ENCODE data around the gene TNFRSF25. TPM values are rescaled to one million over a fixed set of nuclear protein-coding genes. Genes with fewer than 3 reads are reported as not detected.

TNFRSF25 gene
- total and polyA plus RNA-seq, 2 of the 8 experiments (the other 6 are each of a cell fraction or from before 2014, with no cell fraction given), result 10.7 to 19.5 TPM

- no peak overlapping the region; the same call in 1 of the 2 replicates for H2BK12ac ChIP-seq (ENCODE audit: low read depth, low read length)
- TF ChIP-seq MAFK (IDR thresholded peaks at IDR 0.05; ENCODE audit: low read depth, low read length) (no peak), SIN3A (conservative IDR thresholded peaks at IDR 0.05 in 1 of 2, IDR thresholded peaks at IDR 0.05 in 1 of 2; ENCODE audit: low read depth in 1 of 2, low read length in 2 of 2) (peak in 1 of 2 experiments; percentile 48; a peak in 1 of 4 replicates), YY1 (IDR thresholded peaks at IDR 0.05; ENCODE audit: low read depth, low read length) (peak; percentile 68; the same call in 1 of the 2 replicates), GABPA (IDR thresholded peaks at IDR 0.05; ENCODE audit: borderline replicate concordance, insufficient read depth, low read length) (peak; percentile 35; the same call in 1 of the 2 replicates), RBBP5 (IDR thresholded peaks at IDR 0.05; ENCODE audit: borderline replicate concordance, low read depth, low read length) (no peak), RAD21 (IDR thresholded peaks at IDR 0.05 in 1 of 2, conservative IDR thresholded peaks at IDR 0.05 in 1 of 2; ENCODE audit: low read depth in 2 of 2, low read length in 2 of 2) (peak; percentile 79 to 81), POU5F1 (IDR thresholded peaks at IDR 0.05; ENCODE audit: low read depth, low read length) (no peak), CTCF (IDR thresholded peaks at IDR 0.05; ENCODE audit: control extremely low read depth in 1 of 3, insufficient read depth in 1 of 3, low read depth in 1 of 3, low read length in 3 of 3) (peak; percentile 90 to 97 (median 96)), SUZ12 (IDR thresholded peaks at IDR 0.05; ENCODE audit: low read length) (no peak)
- no peak overlapping the region for H3K4me2 ChIP-seq (ENCODE audit: insufficient read depth in 1 of 2, low read depth in 2 of 2, low read length in 2 of 2)
- no peak overlapping the region for H2BK20ac ChIP-seq (ENCODE audit: low read length)
- peaks cover 3 to 11% (median 4%) of the 10 kb centered on the region in 4 experiments for H3K4me1 ChIP-seq (replicated peaks in 1 of 4; ENCODE audit: control insufficient read depth in 3 of 4, insufficient read depth in 4 of 4, low read length in 3 of 4)
- H4K5ac ChIP-seq (ENCODE audit: insufficient read length, low read depth, low read length), result no peak overlapping the region
- ChIA-PET POLR2A (ENCODE audit: partially characterized antibody) (interaction anchor here (0.6 to 4.4 kb wide), 6 partner anchors 12 to 196 kb away, joined by 3 to 15 read pairs (median 3); no protein-coding TSS in a partner anchor), CTCF (ENCODE audit: partially characterized antibody) (interaction anchor here (0.6 to 18.8 kb wide), 53 partner anchors 8 to 495 kb away, joined by 3 to 321 read pairs (median 6); partner anchors contain the start of genes ESPN, HES2, PLEKHG5 and TNFRSF25)
- no peak overlapping the region for H3K27ac ChIP-seq (ENCODE audit: low read depth, low read length)
- FAIRE-seq (peak; percentile 80), DNase-seq (ENCODE audit: low read depth in 1 of 2, low spot score in 2 of 2) (peak; percentile 84 to 91)
- H3K9ac ChIP-seq (replicated peaks in 1 of 4; ENCODE audit: extremely low read depth in 1 of 4, low read depth in 3 of 4, low read length in 3 of 4), result no peak overlapping the region
- no peak overlapping the region for H4K8ac ChIP-seq (ENCODE audit: extremely low read depth, insufficient read depth, low read length)
- peaks cover 3% of the 10 kb centered on the region; the same call in 1 of the 2 replicates for H3K23me2 ChIP-seq (ENCODE audit: low read depth, low read length)
- no peak overlapping the region for H3K18ac ChIP-seq (ENCODE audit: extremely low read depth, low read length)
- H3K14ac ChIP-seq (ENCODE audit: insufficient read length), result no peak overlapping the region
- H3K56ac ChIP-seq (replicated peaks; ENCODE audit: insufficient read length, low read depth, low read length), result no peak overlapping the region
- H2BK120ac ChIP-seq (replicated peaks; ENCODE audit: low read depth, low read length), result no peak overlapping the region
- no peak overlapping the region for H4K91ac ChIP-seq (replicated peaks; ENCODE audit: insufficient read length, low read length)
- H4K20me1 ChIP-seq (replicated peaks in 1 of 2; ENCODE audit: control insufficient read depth in 1 of 2, insufficient read depth in 2 of 2, low read length in 2 of 2), result no peaks in the 10 kb centered on the region
- peaks cover 0 to 20% (median 12%) of the 10 kb centered on the region in 4 experiments; a peak in 5 of 7 replicates for H3K27me3 ChIP-seq (replicated peaks in 1 of 4; ENCODE audit: control insufficient read depth in 3 of 4, extremely low read depth in 1 of 4, insufficient read depth in 3 of 4, low read length in 3 of 4)
- 34% methylated on average over 5 of the region's 5 CpGs; no CpG with 5 or more reads in 1 of the 2 experiments for WGBS, 2 experiments (ENCODE audit: extremely low coverage in 1 of 2, insufficient coverage in 1 of 2, insufficient read length in 1 of 2, insufficient replicate concordance in 2 of 2, low coverage in 1 of 2, low lambda C conversion rate in 2 of 2, missing lambda C conversion rate in 1 of 2)
- no peak overlapping the region for H2BK15ac ChIP-seq (ENCODE audit: low read length)
- H3K23ac ChIP-seq (ENCODE audit: insufficient read length), result no peak overlapping the region
- H3K36me3 ChIP-seq (ENCODE audit: control insufficient read depth in 2 of 4, insufficient read depth in 4 of 4, low read length in 3 of 4), result no peaks in the 10 kb centered on the region
- no peak overlapping the region for H3K4me3 ChIP-seq (ENCODE audit: extremely low read depth in 1 of 4, insufficient read depth in 2 of 4, low read depth in 3 of 4, low read length in 4 of 4)
- H3K79me2 ChIP-seq (ENCODE audit: control insufficient read depth in 1 of 2, insufficient read depth in 2 of 2, low read length in 2 of 2), result no peaks in the 10 kb centered on the region
- no peaks in the 10 kb centered on the region for H3K79me1 ChIP-seq (ENCODE audit: low read depth, low read length)
- H2AK5ac ChIP-seq (ENCODE audit: low read depth, low read length), result no peak overlapping the region
- no peaks in the 10 kb centered on the region for H3K9me3 ChIP-seq (ENCODE audit: insufficient read depth in 2 of 2, low read depth in 1 of 2, low read length in 1 of 2)
- no peak overlapping the region for H2BK5ac ChIP-seq (ENCODE audit: low read depth, low read length)
- no peak overlapping the region for H3K4ac ChIP-seq (replicated peaks; ENCODE audit: insufficient read length, low read depth, low read length)
- H2AFZ ChIP-seq (ENCODE audit: low read length), result no peak overlapping the region
Observed at GRCh38 chr1:6438047-6438525, 27.9 kb downstream of the TNFRSF25 start.

All from H1 (cell line).